ENCODE results near the gene PRR5.
A peak's percentile ranks its signal among the peaks of the same experiment; 100 is the strongest.
"Not testable (repeated sequence)": the region's sequence is repeated elsewhere in the genome, so short reads cannot be mapped to it uniquely, and the experiment has no call there.

PRR5 gene

DNA sequence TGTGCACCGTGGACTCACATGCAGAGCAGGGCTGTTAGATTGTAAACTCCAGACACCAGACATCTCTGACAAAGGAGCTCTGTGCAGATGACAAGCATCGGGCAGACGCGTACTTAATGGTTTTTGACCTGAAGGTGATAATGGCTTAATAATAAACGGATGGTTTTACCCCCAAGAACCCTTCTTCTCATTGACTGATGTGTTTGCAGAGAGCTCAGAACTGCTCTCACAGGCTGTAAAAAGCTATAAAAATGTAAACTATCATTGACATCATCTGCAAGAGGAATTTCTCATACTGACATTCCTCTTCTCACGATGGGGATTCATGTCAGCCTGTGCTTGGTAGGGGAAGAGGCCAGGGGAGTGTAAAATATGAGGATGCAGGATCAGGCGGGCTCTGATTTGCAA lies 41.8 kb downstream of the PRR5 start:
- H3K27ac ChIP-seq = no peak overlapping the region

GRCh38 chr22:44745853-44746789 lies 44.1 kb downstream of the PRR5 start:
- H3K27ac ChIP-seq = no peak overlapping the region
- H3K4me3 ChIP-seq = no peak overlapping the region

More for the DNA sequence above, 41.8 kb downstream of the PRR5 start:
- no peak overlapping the region for H3K4me3 ChIP-seq

- not testable (repeated sequence) for H3K4me3 ChIP-seq, H3K27ac ChIP-seq
Measured at GRCh38 chr22:44747784-44748127, 45.8 kb downstream of the PRR5 start.

GRCh38 chr22:44748524-44748923 lies 46.5 kb downstream of the PRR5 start:
- H3K4me3 ChIP-seq = no peak overlapping the region
- H3K27ac ChIP-seq = no peak overlapping the region

- Histone ChIP-seq H3K27ac (no peak overlapping the region), H3K4me3 (no peak overlapping the region)
Measured at GRCh38 chr22:44750481-44750880, 48.5 kb downstream of the PRR5 start.

DNA sequence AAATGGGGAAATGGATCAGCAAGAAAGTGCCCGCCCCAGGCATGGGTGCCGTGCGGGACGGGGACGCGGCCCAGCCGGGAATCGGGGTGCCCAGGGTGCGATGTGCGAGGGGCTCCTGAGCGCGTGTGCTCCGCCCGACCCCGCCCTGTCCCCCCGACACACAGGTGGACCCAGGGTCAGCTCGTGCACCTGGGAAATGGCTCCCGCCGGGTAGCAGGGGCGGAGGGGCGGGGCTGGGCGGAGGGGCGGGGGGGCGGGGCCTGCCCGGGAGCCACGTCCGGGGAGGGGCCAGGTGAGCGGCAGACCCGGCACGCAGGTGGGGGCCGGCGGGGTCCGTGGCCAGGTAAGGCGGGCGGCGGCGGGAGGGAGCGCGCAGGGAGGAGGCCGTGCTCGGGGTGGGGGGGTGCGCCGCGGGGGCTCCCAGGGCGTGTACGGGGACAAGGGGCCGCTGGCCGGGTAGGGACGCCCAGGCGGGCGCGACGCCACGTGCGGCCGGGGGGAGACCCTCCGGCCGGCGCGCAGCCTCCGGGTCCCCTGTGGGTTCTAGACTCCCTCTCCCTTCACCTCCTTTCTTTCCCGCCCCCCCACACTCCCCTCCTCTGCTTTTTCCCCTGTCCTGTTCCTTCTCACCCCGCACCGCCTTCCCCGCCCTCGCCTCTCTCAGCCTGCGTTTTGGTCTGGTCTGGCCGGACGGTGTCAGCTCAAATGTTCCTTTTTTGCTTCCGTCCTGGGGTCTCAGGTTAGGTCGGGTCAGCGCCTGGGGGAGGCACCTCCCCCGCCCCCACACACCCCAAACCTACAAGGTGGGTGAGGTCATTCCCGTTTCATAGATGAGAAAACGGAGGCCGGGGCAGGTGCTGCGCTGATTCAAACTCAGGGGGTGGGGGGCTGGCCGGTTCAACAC lies 50.5 kb downstream of the PRR5 start, which contains the start of gene ARHGAP8:
TSS of gene ARHGAP8 (plus strand) at position 291 of the 904 bp plus-strand sequence. CDS start 33,953 bp downstream, outside the sequence.
- H3K4me3 ChIP-seq = peak within 1 kb of the TSS; percentile 16 to 46 (median 30)
- H3K27ac ChIP-seq = peak within 1 kb of the TSS in 2 of 21 experiments; percentile 3 to 28

DNA sequence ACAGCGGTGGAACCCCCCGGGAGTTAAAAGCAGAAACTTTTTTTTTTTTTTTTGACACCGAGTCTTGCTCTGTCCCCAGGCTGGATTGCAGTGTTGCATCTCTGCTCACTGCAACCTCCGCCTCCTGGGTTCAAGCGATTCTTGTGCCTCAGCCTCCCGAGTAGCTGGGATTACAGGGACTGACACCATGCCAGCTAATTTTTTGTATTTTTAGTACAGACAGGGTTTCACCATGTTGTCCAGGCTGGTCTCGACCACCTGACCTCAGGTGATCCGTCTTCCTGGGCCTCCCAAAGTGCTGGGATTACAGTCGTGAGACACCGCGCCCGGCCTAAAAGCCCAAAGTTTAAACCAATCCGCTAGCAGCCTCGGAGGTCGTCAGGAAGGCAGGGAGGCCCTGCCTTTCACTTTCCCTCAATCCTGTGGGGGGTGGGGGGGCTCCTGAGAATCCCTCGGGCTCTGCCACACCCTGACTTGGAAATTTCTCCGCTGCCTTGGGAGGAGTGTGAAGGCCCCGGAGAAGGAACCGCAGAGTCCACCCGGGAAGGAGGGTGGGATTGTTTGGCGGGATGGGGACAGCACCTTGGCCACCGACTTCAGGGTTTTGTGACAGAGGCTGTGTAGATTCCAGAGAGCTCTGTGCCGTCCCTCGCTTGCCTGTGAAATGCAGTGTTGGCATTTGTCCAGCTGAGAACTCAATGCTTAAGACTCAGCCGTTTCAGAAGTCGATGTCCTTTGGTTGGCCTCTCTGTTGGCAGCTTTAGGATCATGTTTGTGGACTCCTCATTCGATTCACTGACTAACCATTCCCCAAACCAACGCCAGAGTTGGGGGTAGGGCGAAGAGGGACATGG lies 51.4 kb downstream of the PRR5 start:
- Histone ChIP-seq H3K27ac (no peak overlapping the region), H3K4me3 (peak overlapping the region in 3 of 7 experiments; percentile 30 to 46 (median 35))

- H3K4me3 ChIP-seq = no peak overlapping the region
- H3K27ac ChIP-seq = no peak overlapping the region
Measured at GRCh38 chr22:44754998-44755397, 53.0 kb downstream of the PRR5 start.

- no peak overlapping the region for H3K4me3 ChIP-seq
Measured at GRCh38 chr22:44755417-44755816, 53.4 kb downstream of the PRR5 start.

GRCh38 chr22:44755956-44756361 lies 54.0 kb downstream of the PRR5 start:
- Histone ChIP-seq H3K4me3 (no peak overlapping the region), H3K27ac (no peak overlapping the region)

More at GRCh38 chr22:44755417-44755816, 53.4 kb downstream of the PRR5 start:
- H3K27ac ChIP-seq = no peak overlapping the region

- H3K4me3 ChIP-seq = no peak overlapping the region
- no peak overlapping the region for H3K27ac ChIP-seq
Measured at GRCh38 chr22:44758344-44758973, 56.5 kb downstream of the PRR5 start.

DNA sequence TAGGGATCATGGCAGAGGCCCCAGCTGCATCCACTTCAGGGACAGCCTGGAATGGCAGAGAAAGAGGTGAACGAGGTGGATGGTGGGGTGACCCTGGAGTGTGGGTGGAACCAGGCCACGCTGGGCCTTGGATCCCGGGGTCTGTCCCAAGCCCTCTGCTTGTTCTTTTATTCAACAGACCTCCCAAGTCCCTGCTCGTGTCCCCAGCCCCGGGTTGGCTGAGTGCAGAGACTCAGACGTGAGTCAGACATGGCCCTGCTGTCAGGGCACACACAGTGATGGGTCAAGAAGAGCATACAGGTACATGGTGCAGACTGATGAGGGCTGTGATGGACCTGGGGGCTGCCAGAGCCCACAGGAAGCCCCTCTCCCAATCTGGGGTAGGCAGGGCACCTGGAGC lies 57.0 kb downstream of the PRR5 start:
- no peak overlapping the region for H3K4me3 ChIP-seq
- H3K27ac ChIP-seq = no peak overlapping the region

DNA sequence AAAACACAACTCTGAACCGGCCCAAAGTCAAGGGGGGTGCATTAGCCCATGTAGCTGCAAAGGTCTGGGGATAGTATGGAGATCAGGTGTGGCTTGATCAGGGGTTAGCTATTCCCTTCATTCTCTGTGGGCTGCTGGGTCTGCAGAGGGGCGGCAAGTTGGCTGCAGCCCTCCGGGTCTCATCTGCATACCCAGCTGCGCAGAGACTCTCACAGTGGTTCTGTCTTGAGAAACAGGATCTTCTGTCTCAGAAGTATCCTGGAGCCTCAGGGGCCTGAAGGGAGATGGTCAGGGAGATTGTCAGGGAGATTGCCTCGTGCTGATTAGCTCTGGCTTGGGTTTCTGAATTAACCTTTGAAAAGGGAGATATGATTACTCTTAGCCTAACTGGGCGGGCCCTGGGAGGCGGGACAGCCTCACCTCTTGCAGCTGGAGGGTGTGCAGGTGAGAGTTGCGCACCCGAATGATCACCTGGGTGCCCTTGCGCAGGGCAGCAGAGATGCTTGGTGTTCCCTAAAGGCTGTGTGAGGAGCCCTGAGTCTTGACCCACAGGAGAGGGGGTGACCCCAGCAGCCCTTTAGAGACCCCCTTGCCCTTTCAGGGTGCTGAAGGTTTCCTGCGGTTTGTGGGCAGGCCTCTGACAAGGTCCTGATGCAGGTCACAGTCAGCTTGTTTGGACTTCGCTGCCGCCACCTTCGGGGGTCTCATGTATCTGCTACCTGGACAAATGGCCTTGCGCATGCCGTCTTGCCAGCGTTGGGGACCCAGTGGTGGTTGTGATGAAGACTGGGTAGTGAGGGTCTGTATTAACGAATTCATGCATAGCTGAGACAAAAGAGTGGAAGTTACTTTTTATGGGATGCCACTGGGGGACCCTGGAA lies 57.7 kb downstream of the PRR5 start:
- Histone ChIP-seq H3K27ac (no peak overlapping the region), H3K4me3 (no peak overlapping the region)

DNA sequence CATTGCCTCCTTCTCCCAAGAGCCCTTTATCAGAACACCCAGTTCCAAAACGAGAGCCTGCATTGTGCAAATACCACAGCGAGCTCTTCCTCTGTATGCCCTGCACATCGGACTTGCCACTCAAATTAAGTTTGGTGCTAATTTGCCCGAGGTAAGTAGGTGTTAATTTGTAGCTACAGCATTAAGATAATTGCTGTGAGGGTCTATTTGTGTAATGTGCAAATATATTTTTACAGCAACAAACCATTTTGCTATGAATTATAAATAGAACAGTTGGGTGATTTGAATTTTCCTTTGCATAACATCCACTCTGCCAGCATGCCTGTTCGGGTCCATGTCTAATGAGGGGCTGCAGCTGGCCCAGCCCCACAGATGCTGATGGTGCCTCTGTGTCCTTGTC lies 58.5 kb downstream of the PRR5 start:
- H3K4me3 ChIP-seq = no peak overlapping the region
- no peak overlapping the region for H3K27ac ChIP-seq

DNA sequence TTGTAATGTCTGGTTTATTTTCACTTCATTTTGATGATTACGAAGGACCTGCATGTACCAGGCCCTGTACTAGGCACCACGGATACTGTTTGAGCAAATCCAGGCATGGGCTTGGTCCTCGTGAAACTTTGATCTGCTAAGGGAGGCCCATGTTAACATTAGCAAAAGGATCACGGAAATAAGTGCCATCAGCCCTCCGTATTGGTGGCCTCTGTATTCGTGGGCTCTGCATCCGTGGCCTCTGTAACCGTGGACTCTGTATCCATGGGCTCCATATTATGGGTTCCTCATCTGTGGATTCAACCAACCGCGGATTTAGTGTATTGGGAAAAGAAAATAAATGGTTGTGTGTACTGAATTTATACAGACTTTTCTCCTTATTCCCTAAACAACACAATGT lies 59.0 kb downstream of the PRR5 start:
- no peak overlapping the region for H3K27ac ChIP-seq
- H3K4me3 ChIP-seq = no peak overlapping the region

- Histone ChIP-seq H3K27ac (no peak overlapping the region), H3K4me3 (no peak overlapping the region)
Measured at GRCh38 chr22:44764373-44764772, 62.4 kb downstream of the PRR5 start.

- H3K27ac ChIP-seq = no peak overlapping the region
- H3K4me3 ChIP-seq = no peak overlapping the region
Measured at GRCh38 chr22:44764974-44765373, 63.0 kb downstream of the PRR5 start.

All from skin epidermis (tissue), 12 donors.